ENCODE data around the gene FBXO48.
"Not testable (repeated sequence)": the region's sequence is repeated elsewhere in the genome, so short reads cannot be mapped to it uniquely, and the experiment has no call there.

The FBXO48 gene

GRCh38 chr2:68469935-68470334, 2.8 kb upstream of the FBXO48 start:
- DNase-seq, result no peak

GRCh38 chr2:68468801-68469200, 1.7 kb upstream of the FBXO48 start:
- DNase-seq, result no peak

DNA sequence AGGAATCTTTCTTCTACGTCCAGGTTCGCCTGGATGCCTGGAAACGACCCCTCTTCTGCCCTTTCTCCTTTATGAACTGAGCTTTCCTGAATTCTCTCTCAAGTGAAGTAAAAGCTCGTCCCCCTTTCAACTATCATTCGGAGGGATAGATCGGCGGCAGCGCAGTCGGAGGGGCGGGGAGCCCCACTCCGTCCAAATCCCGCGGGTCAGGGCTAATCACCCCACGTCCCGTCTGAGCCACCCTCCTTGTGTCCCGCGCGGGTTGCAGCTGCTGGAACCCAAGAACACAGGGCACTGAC, 367 bp downstream of the FBXO48 start:
- DNase-seq, result no peak

- peak; percentile 65 to 67 for DNase-seq
Observed at GRCh38 chr2:68466361-68466777, 725 bp downstream of the FBXO48 start.

GRCh38 chr2:68465081-68465916, 1.8 kb downstream of the FBXO48 start:
- DNase-seq, result peak; percentile 50 to 60

- no peak for DNase-seq
Observed at GRCh38 chr2:68464651-68465050, 2.4 kb downstream of the FBXO48 start.

GRCh38 chr2:68463287-68463877, 3.7 kb downstream of the FBXO48 start:
- peak in 1 of 2 donors; percentile 70 for DNase-seq

DNA sequence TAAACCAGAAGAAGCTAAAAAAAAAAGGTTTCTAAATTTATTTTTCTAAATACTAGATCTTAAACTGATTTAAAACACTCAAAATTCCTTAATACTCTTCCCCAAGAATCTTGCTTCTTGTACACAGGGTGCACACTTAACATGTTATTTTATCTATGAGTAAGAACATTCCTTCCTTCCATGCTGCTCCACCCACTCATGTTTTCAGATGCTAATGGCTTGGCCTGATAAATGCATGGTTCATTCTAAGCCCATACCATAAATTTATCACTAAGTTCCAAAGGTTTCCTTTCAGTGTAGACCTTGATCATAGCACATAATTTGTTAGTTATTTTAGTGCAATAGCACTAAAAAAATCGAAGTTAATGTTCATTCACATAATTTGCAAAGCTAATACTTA, 8.1 kb downstream of the FBXO48 start:
- no peak for DNase-seq

DNA sequence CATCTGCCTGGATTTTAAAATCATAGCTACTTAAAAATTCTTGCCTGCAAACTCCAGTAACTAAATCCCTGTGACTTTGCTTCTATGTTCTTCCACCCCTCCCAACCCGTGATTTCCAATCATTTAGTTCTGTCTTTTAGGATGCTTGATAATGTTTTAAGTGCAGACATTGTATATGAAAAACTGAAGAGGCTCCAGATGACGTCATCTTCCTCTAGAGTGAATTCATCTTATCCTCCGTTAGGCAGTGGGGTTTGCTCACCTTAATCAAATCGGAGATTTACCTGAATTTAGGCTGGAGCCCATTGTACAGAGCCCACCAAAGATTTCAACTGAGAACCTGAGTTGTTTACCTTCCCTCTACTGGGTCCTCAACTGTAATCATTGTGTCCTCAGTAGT, 10.9 kb downstream of the FBXO48 start:
- no peak for DNase-seq

GRCh38 chr2:68454719-68455118, 12.4 kb downstream of the FBXO48 start:
- DNase-seq, result no peak

DNA sequence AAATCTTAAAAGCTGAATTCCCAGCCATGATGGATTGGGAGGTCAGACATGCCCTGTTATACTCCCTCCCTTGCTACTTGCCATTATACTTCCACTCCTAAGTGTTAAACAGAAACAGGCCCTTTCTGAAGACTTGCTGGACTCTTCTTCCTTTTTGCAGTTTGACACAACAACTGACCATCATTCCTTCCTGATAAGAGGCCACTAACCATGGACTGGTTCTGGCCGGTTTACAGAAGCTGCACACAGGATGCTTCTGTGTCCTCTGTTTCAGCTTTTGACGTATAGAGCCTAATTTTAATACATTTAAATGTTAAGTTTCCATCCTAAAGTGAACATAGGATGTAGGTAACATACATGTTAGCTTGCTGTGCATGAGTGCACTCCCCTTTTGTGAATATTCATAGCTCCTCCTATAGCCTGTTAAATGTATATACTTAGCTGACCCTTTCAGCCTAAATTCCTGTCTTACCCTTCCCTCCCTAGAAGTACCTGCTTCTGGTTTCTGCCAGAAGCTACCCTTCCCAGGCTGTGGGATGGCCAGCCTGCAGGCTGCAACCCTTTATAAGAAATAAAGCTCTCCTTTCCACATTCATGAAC, 13.2 kb downstream of the FBXO48 start:
- DNase-seq, result no peak

DNA sequence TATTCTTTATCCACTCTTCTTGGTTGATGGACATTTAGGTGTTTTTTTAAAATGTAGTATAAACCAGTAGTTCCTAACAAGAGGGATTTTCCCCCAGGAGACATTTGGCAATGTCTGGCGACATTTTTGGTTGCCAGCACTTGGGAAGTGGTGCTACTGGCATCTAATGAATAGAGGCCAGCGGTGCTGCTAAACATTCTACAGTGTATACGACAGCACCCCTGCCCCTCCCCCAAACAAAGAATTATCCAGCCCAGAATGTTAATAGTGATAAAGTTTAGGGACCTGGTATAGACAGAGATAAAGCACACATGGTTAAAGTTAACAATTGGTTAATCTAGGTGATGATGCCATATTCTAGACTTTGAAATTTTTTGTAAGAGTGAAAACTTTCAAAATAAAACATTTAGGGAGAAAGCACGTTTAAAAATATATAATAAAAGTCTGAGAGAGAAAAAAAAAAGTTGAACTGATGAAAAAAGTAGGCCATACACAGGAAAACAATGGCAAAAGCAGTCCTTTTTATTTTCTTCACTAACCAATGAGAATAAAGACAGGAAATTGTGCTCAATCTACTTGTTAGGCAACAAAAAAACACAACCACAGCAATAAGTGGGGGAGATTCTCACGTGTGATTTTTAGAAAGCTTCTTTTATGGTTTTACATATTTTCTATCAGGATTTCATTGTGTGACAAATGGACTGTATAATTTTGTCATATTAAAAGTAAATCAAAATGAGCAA, 14.8 kb downstream of the FBXO48 start:
- peak in 1 of 2 donors; percentile 38 for DNase-seq

DNA sequence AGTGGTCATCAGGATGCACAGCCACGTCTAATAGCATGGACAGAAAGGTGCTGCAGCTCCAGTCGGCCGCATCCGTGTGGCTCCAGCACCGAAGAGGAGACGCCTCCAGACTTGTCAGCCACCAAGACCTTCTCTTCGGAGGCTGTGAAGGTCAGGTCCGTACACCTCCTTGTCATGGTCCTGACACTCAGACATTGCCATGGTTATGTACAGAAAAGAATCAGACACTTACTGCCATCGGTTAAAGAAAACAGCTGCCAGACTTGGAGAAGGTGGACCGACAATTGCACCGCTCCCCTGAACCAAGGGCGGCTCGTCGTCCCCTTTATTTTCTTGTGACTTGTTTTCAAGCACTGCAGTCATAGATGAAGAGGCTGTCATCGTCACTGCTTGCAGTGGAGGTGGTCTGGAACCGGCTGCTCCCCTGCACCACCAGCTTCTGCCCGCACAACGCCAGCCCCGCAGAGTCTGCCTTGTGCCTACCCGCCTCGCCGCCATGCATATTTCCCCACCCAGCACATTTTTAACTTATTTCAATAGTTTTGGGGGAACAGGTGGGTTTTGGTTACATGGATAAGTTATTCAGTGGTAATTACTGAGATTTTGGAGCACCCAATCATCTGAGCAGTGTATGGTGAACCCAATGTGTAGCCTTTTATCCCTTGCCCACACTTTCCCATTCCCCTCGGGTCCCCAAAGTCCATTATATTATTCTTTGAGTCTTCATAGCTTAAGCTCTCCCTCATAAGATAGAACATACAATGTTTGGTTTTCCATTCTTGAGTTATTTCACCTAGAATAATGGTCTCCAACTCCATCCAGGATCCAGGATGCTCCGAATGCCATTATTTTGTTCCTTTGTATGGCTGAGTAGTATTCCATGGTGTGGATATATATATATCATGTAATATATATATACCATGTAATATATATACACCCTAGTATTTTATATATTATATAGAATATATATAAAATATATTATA, 18.1 kb downstream of the FBXO48 start:
- no peak for DNase-seq

GRCh38 chr2:68447118-68447517, 20.0 kb downstream of the FBXO48 start:
- DNase-seq, result no peak

- not testable (repeated sequence) for DNase-seq
Observed at GRCh38 chr2:68446425-68446824, 20.7 kb downstream of the FBXO48 start.

DNA sequence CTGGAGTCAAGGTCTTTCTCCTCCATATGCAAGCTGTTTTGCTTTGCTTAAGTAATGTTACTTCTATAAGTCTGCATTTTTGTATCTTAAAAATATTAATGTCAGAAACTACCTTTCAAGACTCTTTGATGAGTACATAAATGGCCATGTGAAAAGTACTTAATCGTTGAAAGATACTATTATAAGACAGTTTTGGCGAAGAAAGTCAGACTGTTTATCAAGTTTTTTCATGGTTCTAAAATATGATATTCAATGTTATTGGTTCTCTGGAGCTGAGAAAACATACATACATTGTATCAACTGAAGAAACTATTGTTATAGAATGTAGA, 25.1 kb downstream of the FBXO48 start:
- no peak for DNase-seq

- DNase-seq, result peak; percentile 91
Observed at GRCh38 chr2:68441179-68441993, 25.7 kb downstream of the FBXO48 start.

DNA sequence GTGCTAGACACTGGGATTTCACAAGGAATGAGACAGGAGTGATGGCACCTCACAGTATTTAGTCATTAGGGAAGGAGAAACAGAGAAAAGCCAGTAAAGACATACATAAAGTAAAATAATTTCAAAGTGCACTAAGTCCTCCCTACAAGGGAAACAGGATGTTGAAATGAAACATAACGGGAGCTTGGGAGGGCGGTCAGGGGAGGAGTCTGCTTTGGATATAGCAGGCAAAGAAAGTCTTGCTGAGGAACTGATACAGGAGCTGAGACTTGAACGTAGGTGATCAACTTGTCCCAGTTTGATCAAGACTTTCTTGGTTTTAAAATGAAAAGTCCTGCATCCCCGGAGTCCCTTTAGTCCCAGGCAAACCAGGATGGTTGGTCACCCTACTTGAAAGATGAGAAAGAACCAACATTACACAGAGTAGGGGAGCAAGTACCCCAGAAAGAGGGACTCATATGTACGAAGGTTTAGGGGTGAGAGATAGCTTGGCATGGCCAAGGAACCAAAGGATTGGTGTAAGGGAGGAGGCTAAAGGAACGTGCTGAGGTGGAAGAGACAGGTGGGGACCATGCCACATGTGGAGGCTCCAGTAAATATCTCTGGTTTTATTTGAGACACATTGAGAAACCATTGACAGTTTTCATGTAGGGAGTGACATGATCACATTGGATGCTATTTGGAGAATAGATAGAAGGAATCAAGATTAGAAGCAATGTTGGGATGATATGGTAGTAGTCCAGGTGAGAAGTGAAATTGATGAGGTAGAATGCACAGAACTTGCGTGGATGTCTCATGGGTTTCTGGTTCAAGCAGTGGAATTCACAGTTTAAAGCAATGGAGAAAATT, 28.4 kb downstream of the FBXO48 start:
- no peak for DNase-seq

DNA sequence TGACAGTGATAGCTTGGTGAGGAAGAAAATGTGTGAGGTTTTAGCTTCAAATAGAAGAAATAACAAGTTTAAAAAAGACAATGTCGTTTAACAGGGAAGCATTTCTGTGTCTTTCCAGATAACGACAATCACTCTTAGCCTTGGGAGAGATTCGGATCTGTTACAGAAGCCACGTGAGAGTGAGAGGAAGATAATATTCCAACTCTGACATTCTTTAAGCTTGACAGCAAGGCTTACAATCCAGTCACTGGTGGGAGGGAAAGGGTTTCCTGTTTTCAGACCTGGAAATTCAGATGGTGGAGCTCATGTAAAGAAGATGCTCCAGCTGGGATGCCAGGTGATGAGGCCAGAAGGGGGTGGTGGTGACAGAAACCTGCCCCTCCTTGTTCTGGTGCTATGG, 30.8 kb downstream of the FBXO48 start:
- no peak for DNase-seq

- DNase-seq, result no peak
Observed at GRCh38 chr2:68435615-68436014, 31.5 kb downstream of the FBXO48 start.

DNA sequence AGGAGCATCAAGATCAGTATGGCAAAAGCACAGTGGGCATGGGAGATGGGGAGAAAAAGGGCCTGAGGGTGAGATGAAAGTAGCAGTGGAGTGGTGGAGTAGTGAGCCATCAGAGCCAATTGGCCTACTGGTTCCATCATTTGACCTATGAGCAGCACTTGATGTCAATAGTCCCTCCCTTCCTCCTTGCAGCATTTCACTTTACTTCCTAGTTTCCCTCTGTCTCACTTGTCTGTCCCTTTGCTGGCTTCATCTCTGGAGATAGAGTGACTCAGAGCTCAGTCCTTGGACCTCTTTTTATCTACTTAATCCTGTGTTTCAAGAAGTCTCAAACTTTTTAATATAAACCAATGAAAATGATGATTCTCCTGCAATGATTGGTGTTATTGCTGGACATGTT, 32.1 kb downstream of the FBXO48 start:
- no peak for DNase-seq

Data from CD4-positive, alpha-beta T cell treated with Interleukin-1 beta for 1 hour (primary cell).